Tibial artery (tissue), 4 donors: ENCODE measurements around the gene HABP2.

Experiments
- DNase-seq, 2 donors: peaks; one replicate each; pipeline ENCODE4 v3.0.0-alpha.2; 2019
- H3K27ac ChIP-seq, 2 donors: fragments of 200-600 bp; sonication (generic) in 1 of 2; 1 replicate in 1 of 2; 2 replicates in 1 of 2; pipeline ENCODE4 v1.5.1; 2018 to 2019; ENCODE audit warnings: mild to moderate bottlenecking in 1 of 2
- H3K27me3 ChIP-seq, 2 donors: fragments of 200-600 bp; sonication (generic) in 1 of 2; one replicate each; pipeline versions ENCODE4 v1.5.1 to v1.6.0; 2016 to 2019
- H3K36me3 ChIP-seq, 3 donors: fragments of 200-600 bp; sonication (generic) in 2 of 3; one replicate each; pipeline ENCODE4 v1.5.1; 2016 to 2019; ENCODE audit warnings: mild to moderate bottlenecking in 2 of 3
- H3K4me1 ChIP-seq, 4 donors: fragments of 200-600 bp; sonication (generic) in 2 of 4; 1 replicate in 3 of 4; 2 replicates in 1 of 4; pipeline ENCODE4 v1.5.1; 2016 to 2019
- H3K4me3 ChIP-seq, 2 donors: fragments of 200-600 bp; sonication (generic) in 1 of 2; 1 replicate in 1 of 2; 2 replicates in 1 of 2; pipeline ENCODE4 v1.5.1; 2018 to 2019; ENCODE audit warnings: mild to moderate bottlenecking in 2 of 2
- H3K9me3 ChIP-seq, 3 donors: fragments of 200-600 bp; sonication (generic) in 1 of 3; one replicate each; pipeline ENCODE4 v1.5.1; 2016 to 2019
- intact Hi-C: fragments of 100-400 bp; cut with DNase I; formaldehyde crosslinking; loops from one replicate; pipeline ENCODE4 v1.15.0; 2023; ENCODE audit warnings: low total_unique reads
- TF ChIP-seq, protein P1 (sequence below), 2 experiments: fragments of 200-600 bp in 1 of 2; fragments of 450-650 bp in 1 of 2; IDR thresholded peaks; one replicate each; pipeline ENCODE4 v1.5.1; 2017 to 2019; ENCODE audit warnings: antibody characterized with exemption in 2 of 2, mild to moderate bottlenecking in 1 of 2, moderate library complexity in 1 of 2

The HABP2 gene

GRCh38 chr10:113522460-113522859 lies 30.4 kb upstream of the HABP2 start:
- Histone ChIP-seq H3K4me3 (no peak overlapping the region), H3K27ac (peak overlapping the region in 1 of 2 donors; percentile 28), H3K27me3 (no peaks in the 10 kb centered on the region), H3K9me3 (no peaks in the 10 kb centered on the region), H3K36me3 (no peaks in the 10 kb centered on the region), H3K4me1 (peaks cover 0 to 30% (median 15%) of the 10 kb centered on the region in 4 donors)
- DNase-seq: no peak
- TF ChIP-seq, protein P1, sequence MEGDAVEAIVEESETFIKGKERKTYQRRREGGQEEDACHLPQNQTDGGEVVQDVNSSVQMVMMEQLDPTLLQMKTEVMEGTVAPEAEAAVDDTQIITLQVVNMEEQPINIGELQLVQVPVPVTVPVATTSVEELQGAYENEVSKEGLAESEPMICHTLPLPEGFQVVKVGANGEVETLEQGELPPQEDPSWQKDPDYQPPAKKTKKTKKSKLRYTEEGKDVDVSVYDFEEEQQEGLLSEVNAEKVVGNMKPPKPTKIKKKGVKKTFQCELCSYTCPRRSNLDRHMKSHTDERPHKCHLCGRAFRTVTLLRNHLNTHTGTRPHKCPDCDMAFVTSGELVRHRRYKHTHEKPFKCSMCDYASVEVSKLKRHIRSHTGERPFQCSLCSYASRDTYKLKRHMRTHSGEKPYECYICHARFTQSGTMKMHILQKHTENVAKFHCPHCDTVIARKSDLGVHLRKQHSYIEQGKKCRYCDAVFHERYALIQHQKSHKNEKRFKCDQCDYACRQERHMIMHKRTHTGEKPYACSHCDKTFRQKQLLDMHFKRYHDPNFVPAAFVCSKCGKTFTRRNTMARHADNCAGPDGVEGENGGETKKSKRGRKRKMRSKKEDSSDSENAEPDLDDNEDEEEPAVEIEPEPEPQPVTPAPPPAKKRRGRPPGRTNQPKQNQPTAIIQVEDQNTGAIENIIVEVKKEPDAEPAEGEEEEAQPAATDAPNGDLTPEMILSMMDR (IDR thresholded peaks at IDR 0.05): no peak
- intact Hi-C loops: loop anchor here (10.0 kb wide), 1 partner anchor 138 kb away; no protein-coding TSS in a partner anchor

DNA sequence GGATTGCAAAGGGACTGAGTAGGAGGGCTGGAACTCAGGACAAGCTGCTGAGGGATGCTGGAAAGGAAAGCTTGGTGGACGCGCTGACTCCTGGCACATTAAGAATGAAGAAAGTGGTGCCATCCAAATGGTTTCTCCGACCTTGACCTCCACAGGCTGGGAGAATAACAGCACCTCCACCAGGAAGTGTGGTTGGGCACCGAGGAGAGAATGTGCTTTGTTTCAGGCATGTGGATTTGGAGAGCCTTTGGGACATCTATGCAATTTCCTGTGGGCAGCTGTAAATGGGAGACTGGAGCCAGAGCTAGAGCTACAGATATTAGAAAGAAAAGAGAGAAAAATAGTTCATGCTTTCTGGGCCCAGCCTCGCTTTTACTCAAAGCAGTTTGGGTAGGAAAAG lies 29.8 kb upstream of the HABP2 start:
- H3K36me3 ChIP-seq: no peaks in the 10 kb centered on the region
- H3K4me1 ChIP-seq: peaks cover 0 to 31% (median 15%) of the 10 kb centered on the region in 4 donors
- no peak overlapping the region for H3K4me3 ChIP-seq
- DNase-seq: no peak
- no peaks in the 10 kb centered on the region for H3K9me3 ChIP-seq
- TF ChIP-seq, protein P1 (IDR thresholded peaks at IDR 0.05): no peak
- no peaks in the 10 kb centered on the region for H3K27me3 ChIP-seq
- intact Hi-C loops: loop anchor here (10.0 kb wide), 1 partner anchor 138 kb away; no protein-coding TSS in a partner anchor
- H3K27ac ChIP-seq: peak overlapping the region in 1 of 2 donors; percentile 28

- no peak for DNase-seq
- Histone ChIP-seq H3K4me3 (no peak overlapping the region), H3K4me1 (peaks cover 0 to 31% (median 15%) of the 10 kb centered on the region in 4 donors), H3K9me3 (no peaks in the 10 kb centered on the region), H3K36me3 (no peaks in the 10 kb centered on the region), H3K27ac (peak overlapping the region in 1 of 2 donors; percentile 28), H3K27me3 (no peaks in the 10 kb centered on the region)
- TF ChIP-seq, protein P1 (IDR thresholded peaks at IDR 0.05): no peak
- intact Hi-C loops: loop anchor here (10.0 kb wide), 1 partner anchor 139 kb away; no protein-coding TSS in a partner anchor
These were observed 29.2 kb upstream of the HABP2 start for GRCh38 chr10:113523628-113524027.

GRCh38 chr10:113524120-113524519 lies 28.7 kb upstream of the HABP2 start:
- Histone ChIP-seq H3K27ac (no peak overlapping the region), H3K9me3 (no peaks in the 10 kb centered on the region), H3K4me3 (no peak overlapping the region), H3K27me3 (no peaks in the 10 kb centered on the region), H3K36me3 (no peaks in the 10 kb centered on the region), H3K4me1 (peaks cover 0 to 31% (median 15%) of the 10 kb centered on the region in 4 donors)
- DNase-seq: peak in 1 of 2 donors; percentile 23
- intact Hi-C loops: loop anchor here (10.0 kb wide), 1 partner anchor 139 kb away; no protein-coding TSS in a partner anchor
- TF ChIP-seq, protein P1 (IDR thresholded peaks at IDR 0.05): no peak

- peak in 1 of 2 donors; percentile 49 for DNase-seq
- intact Hi-C loops: loop anchor here (10.0 kb wide), 1 partner anchor 140 kb away; no protein-coding TSS in a partner anchor
- TF ChIP-seq, protein P1 (IDR thresholded peaks at IDR 0.05): no peak
These were observed 28.0 kb upstream of the HABP2 start for GRCh38 chr10:113524539-113525490.

More at GRCh38 chr10:113524539-113525490, 28.0 kb upstream of the HABP2 start:
- Histone ChIP-seq H3K4me3 (no peak overlapping the region), H3K27ac (no peak overlapping the region), H3K27me3 (no peaks in the 10 kb centered on the region), H3K36me3 (no peaks in the 10 kb centered on the region), H3K4me1 (peaks cover 0 to 31% (median 15%) of the 10 kb centered on the region in 4 donors), H3K9me3 (no peaks in the 10 kb centered on the region)
